Measurements from ENCODE around the gene DCAF12. TPM values are rescaled to one million over a fixed set of nuclear protein-coding genes. Genes with fewer than 3 reads are reported as not detected.

DCAF12 gene
- total RNA-seq, 3 donors from 2014 or later = 28.7 to 43.0 (median 34.0) TPM

DNA sequence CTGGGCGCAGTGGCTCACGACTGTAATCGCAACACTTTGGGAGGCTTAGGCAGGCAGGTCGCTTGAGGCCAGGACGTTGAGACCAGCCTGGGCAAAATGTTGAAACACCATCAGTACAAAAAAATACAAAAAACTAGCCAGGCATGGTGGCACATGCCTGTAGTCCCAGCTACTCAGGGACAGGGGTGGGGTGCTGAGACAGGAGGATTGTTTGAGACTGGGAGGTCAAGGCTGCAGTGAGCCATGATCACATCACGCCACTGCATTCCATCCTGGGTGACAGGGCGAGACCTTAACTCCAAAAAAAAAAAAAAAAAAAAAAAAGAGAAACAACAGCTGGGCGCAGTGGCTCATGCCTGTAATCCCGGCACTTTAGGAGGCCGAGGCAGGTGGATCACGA lies 23.7 kb downstream of the DCAF12 start:
- TF ChIP-seq, protein P1, sequence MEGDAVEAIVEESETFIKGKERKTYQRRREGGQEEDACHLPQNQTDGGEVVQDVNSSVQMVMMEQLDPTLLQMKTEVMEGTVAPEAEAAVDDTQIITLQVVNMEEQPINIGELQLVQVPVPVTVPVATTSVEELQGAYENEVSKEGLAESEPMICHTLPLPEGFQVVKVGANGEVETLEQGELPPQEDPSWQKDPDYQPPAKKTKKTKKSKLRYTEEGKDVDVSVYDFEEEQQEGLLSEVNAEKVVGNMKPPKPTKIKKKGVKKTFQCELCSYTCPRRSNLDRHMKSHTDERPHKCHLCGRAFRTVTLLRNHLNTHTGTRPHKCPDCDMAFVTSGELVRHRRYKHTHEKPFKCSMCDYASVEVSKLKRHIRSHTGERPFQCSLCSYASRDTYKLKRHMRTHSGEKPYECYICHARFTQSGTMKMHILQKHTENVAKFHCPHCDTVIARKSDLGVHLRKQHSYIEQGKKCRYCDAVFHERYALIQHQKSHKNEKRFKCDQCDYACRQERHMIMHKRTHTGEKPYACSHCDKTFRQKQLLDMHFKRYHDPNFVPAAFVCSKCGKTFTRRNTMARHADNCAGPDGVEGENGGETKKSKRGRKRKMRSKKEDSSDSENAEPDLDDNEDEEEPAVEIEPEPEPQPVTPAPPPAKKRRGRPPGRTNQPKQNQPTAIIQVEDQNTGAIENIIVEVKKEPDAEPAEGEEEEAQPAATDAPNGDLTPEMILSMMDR (IDR thresholded peaks at IDR 0.05) = no peak
- ATAC-seq (no peak), DNase-seq (no peak)
- H3K4me3 ChIP-seq = no peak overlapping the region
- intact Hi-C loops (cut with DNase I, micrococcal nuclease) = no loop called here
- H3K4me1 ChIP-seq (ENCODE audit: low read depth) = no peaks in the 10 kb centered on the region
- H3K36me3 ChIP-seq (ENCODE audit: low read depth) = peaks cover 6% of the 10 kb centered on the region
- H3K9me3 ChIP-seq = no peaks in the 10 kb centered on the region

DNA sequence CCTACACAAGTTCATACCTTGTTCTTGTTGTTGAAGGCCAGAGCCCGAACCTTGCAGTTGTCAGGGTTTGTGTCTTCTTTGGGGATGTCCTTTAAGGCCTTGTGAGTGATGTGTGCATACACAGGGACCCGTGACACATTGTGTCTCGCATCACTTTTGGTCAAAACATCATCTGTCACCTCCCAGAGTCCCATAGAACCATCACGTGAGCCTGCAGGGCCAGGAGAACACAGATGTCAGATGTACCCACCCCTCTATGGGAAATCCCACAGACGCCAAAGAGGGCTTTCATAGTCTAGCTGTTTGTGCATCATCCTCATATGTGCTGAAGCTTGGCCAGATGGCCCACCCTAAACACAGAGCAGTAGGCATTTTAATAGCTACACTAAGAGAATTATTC lies 28.2 kb downstream of the DCAF12 start:
- TF ChIP-seq, protein P1 (IDR thresholded peaks at IDR 0.05) = no peak
- H3K4me1 ChIP-seq (ENCODE audit: low read depth) = no peaks in the 10 kb centered on the region
- H3K4me3 ChIP-seq = no peak overlapping the region
- no peaks in the 10 kb centered on the region for H3K9me3 ChIP-seq
- DNase-seq = no peak
- intact Hi-C loops (cut with DNase I, micrococcal nuclease) = no loop called here
- no peak for ATAC-seq
- peaks cover 4% of the 10 kb centered on the region for H3K36me3 ChIP-seq (ENCODE audit: low read depth)

DNA sequence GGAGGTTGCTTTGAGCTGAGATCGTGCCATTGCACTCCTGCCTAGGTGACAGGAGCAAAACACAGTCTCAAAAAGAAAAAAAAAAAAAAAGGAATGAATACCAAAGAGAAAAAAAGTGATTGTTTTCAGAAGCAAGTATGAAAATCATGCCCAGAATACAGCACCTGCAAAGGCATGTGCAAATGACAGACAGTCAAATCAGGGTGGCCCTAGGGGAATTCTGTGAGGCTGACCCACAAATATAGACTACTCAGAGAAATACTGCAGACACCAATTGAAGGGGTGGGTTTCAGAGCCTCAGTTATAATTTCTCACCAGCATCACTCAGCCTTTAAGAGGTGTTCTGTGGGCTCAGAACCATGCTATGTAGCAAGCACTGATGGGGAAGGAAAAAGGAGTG lies 28.6 kb downstream of the DCAF12 start:
- ATAC-seq (no peak), DNase-seq (no peak)
- peaks cover 4% of the 10 kb centered on the region for H3K36me3 ChIP-seq (ENCODE audit: low read depth)
- intact Hi-C loops (cut with DNase I, micrococcal nuclease) = no loop called here
- TF ChIP-seq, protein P1 (IDR thresholded peaks at IDR 0.05) = no peak
- H3K4me1 ChIP-seq (ENCODE audit: low read depth) = no peaks in the 10 kb centered on the region
- H3K4me3 ChIP-seq = no peak overlapping the region
- no peaks in the 10 kb centered on the region for H3K9me3 ChIP-seq

DNA sequence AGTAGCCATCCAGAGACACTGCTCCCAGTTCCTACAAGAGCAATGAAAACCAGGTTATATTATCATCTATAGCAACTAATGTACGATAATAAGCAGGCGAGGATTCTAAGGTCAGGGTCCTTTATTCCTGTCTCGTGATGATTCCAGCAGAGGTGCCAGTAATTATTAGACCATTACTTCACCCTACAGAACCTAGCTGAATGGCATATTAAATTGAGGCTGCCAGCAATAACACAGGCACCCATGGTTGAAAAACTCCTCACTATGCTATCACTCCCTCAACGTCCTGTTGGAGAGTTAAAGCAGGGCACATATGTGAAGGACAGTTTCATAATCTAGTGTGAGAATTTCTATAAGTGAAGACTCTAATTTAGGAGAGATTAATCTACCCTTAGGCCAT lies 29.7 kb downstream of the DCAF12 start:
- H3K4me1 ChIP-seq (ENCODE audit: low read depth) = no peaks in the 10 kb centered on the region
- DNase-seq (no peak), ATAC-seq (no peak)
- H3K9me3 ChIP-seq = no peaks in the 10 kb centered on the region
- H3K36me3 ChIP-seq (ENCODE audit: low read depth) = peaks cover 4% of the 10 kb centered on the region
- TF ChIP-seq, protein P1 (IDR thresholded peaks at IDR 0.05) = no peak
- H3K4me3 ChIP-seq = no peak overlapping the region
- intact Hi-C loops (cut with DNase I, micrococcal nuclease) = no loop called here

DNA sequence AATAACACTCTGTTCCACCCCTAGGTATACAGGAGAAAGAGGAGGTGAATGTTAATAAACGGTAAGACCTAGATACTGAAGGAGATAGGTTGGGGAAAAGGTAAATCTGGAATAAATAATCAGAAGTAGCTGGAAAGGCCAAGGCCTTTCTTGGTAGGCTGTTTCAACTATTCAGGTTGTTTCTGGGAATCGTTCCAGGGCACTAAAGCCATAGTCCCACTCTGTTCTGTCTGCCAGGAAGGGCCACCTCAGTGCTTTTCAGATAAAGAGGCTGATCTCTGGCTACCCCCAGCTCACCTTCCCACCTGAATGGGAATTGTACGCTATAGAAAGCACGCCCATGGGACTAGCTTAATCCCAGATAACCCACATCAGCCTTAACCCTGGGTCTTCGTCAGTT lies 32.9 kb downstream of the DCAF12 start:
- no peaks in the 10 kb centered on the region for H3K9me3 ChIP-seq
- ATAC-seq (no peak), DNase-seq (no peak)
- TF ChIP-seq, protein P1 (IDR thresholded peaks at IDR 0.05) = no peak
- H3K4me3 ChIP-seq = no peak overlapping the region
- H3K36me3 ChIP-seq (ENCODE audit: low read depth) = peaks cover 4% of the 10 kb centered on the region
- intact Hi-C loops (cut with DNase I, micrococcal nuclease) = no loop called here
- no peaks in the 10 kb centered on the region for H3K4me1 ChIP-seq (ENCODE audit: low read depth)

DNA sequence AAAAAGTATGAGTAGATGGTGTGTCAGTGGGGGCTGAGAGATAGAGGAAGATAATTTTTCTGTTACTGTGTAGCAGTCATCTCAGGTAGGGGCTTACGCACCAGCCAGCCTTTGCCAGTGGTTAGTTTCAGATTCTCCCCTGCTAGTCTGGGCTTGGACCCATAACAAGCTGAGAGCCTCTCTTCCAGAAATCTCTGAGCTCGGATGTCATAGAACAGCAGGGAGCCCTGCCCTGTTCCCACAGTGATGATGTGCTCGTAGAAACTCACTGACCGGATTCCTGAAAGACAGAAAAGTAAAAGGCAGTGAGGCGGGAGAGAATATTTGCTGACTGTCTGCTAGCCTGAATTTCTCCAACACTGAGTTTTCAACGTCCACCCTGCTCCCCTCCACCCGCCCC lies 37.2 kb downstream of the DCAF12 start:
- H3K36me3 ChIP-seq (ENCODE audit: low read depth) = peaks cover 4% of the 10 kb centered on the region
- no peaks in the 10 kb centered on the region for H3K4me1 ChIP-seq (ENCODE audit: low read depth)
- TF ChIP-seq, protein P1 (IDR thresholded peaks at IDR 0.05) = no peak
- H3K4me3 ChIP-seq = no peak overlapping the region
- DNase-seq (no peak), ATAC-seq (no peak)
- no peaks in the 10 kb centered on the region for H3K9me3 ChIP-seq
- intact Hi-C loops (cut with DNase I, micrococcal nuclease) = no loop called here
